A673 (cell line): Measurements from ENCODE around the gene IMPDH2.
"Not testable (repeated sequence)": the region's sequence is repeated elsewhere in the genome, so short reads cannot be mapped to it uniquely, and the experiment has no call there.

Experiments used
- CTCF ChIP-seq: fragments of 300-800, 200-600 bp; sonication (generic); conservative IDR thresholded peaks from 2 replicates; pipeline ENCODE4 v1.5.1; 2017; ENCODE audit warnings: low read depth, mild to moderate bottlenecking, antibody characterized with exemption, low read length, moderate library complexity, mixed read lengths
- EZH2 ChIP-seq: fragments of 200-600 bp; sonication (generic); IDR thresholded peaks from 2 replicates; pipeline ENCODE4 v1.6.1; 2017; ENCODE audit warnings: borderline replicate concordance, low read depth, mild to moderate bottlenecking, mixed read lengths, antibody characterized with exemption, low read length; ENCODE audit not compliant: poor library complexity, severe bottlenecking

DNA sequence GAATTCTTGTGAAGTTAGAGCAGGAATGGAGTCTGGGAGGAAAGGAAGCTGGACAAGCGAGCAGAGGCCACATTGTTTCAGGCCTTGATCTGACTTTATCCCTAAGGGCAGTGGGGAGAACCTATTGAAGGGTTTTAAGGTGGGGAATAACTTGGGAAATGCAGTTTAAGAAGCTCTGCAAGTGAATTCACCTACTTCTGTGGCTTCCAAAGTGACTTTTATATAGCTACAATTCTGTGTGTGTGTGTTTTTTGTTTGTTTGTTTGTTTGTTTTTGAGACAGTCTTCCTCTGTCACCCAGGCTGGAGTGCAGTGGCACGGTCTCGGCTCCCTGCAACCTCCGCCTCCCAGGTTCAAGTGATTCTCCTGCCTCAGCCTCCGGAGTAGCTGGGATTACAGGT, 20.6 kb downstream of the IMPDH2 start:
- TF ChIP-seq CTCF, EZH2: not testable (repeated sequence)
